GM12873 (cell line): ENCODE results near the gene RPL10A.

Source experiments
- CTCF ChIP-seq: IDR thresholded peaks from 2 replicates; pipeline ENCODE4 v1.5.1; 2012; ENCODE audit warnings: low read depth, mild to moderate bottlenecking, moderate library complexity, low read length, control low read depth; ENCODE audit not compliant: insufficient read depth; ENCODE audit errors: missing control alignments

RPL10A gene

GRCh38 chr6:35468980-35469750, 964 bp downstream of the RPL10A start:
- no peak for TF ChIP-seq CTCF

- no peak for TF ChIP-seq CTCF
Observed at GRCh38 chr6:35469751-35470662, 1.8 kb downstream of the RPL10A start.

GRCh38 chr6:35470663-35471120, 2.5 kb downstream of the RPL10A start:
- TF ChIP-seq CTCF: no peak

GRCh38 chr6:35471836-35472345, 3.7 kb downstream of the RPL10A start:
- TF ChIP-seq CTCF: no peak

- no peak for TF ChIP-seq CTCF
Observed at GRCh38 chr6:35473075-35473849, 5.1 kb downstream of the RPL10A start.

- TF ChIP-seq CTCF: no peak
Observed at GRCh38 chr6:35473850-35474130, 5.6 kb downstream of the RPL10A start.
